Esophagus muscularis mucosa (tissue), 4 donors: Measurements from ENCODE around the gene CTSD. TPM values are rescaled to one million over a fixed set of nuclear protein-coding genes. Genes with fewer than 3 reads are reported as not detected.

Experiments
- DNase-seq: peaks from one replicate; pipeline ENCODE4 v3.0.0-alpha.2; 2017; ENCODE audit errors: extremely low spot score
- H3K27ac ChIP-seq, 4 donors: fragments of 200-600 bp; sonication (generic); replicated peaks in 1 of 4; 1 replicate in 3 of 4; 2 replicates in 1 of 4; pipeline ENCODE4 v1.5.1; 2016 to 2019; ENCODE audit warnings: mild to moderate bottlenecking in 1 of 4
- H3K27me3 ChIP-seq, 4 donors: fragments of 200-600 bp; sonication (generic); one replicate each; pipeline versions ENCODE4 v1.5.1 to v1.6.0; 2016 to 2019
- H3K36me3 ChIP-seq, 4 donors: fragments of 200-600 bp; sonication (generic); one replicate each; pipeline ENCODE4 v1.5.1; 2016 to 2019
- H3K4me1 ChIP-seq, 4 donors: fragments of 200-600 bp; sonication (generic); one replicate each; pipeline ENCODE4 v1.5.1; 2016 to 2019
- H3K4me3 ChIP-seq, 4 donors: fragments of 200-600 bp; sonication (generic); 1 replicate in 2 of 4; 2 replicates in 2 of 4; pipeline ENCODE4 v1.5.1; 2016 to 2019; ENCODE audit warnings: mild to moderate bottlenecking in 4 of 4, moderate library complexity in 1 of 4
- H3K9me3 ChIP-seq, 4 donors: fragments of 200-600 bp; sonication (generic); 1 replicate in 3 of 4; 2 replicates in 1 of 4; pipeline ENCODE4 v1.5.1; 2016 to 2019
- EP300 ChIP-seq: sonication (generic); formaldehyde crosslinking; IDR thresholded peaks from one replicate; pipeline ENCODE4 v1.6.1; 2017; ENCODE audit warnings: antibody characterized with exemption
- POLR2A ChIP-seq: fragments of 450-650 bp; IDR thresholded peaks from one replicate; pipeline ENCODE4 v1.6.1; 2017; ENCODE audit warnings: antibody characterized with exemption, moderate library complexity, mild to moderate bottlenecking, low read depth
- POLR2AphosphoS5 ChIP-seq, 2 donors: sonication (generic); formaldehyde crosslinking; IDR thresholded peaks; one replicate each; pipeline ENCODE4 v1.6.1; 2017; ENCODE audit warnings: antibody characterized with exemption in 2 of 2
- WGBS: methylation state at CpG from one replicate; pipeline ENCODE4 v1.1.5; 2018; 5-methylcytosine and 5-hydroxymethylcytosine counted together
- intact Hi-C: fragments of 100-400 bp; cut with DNase I; formaldehyde crosslinking; loops from one replicate; pipeline ENCODE4 v1.15.1; 2023
- total RNA-seq, 4 donors: library from RNA; depleted of rRNA; stranded (reverse); fragments of >200 nt; gene quantifications; one replicate each; pipeline versions ENCODE4 v1.1.0 to v1.2.1, GENCODE V29; 2016
- TF ChIP-seq, protein P1 (sequence below), 3 experiments: fragments of 200-600 bp in 2 of 3; fragments of 450-650 bp in 1 of 3; sonication (generic) in 2 of 3; IDR thresholded peaks; one replicate each; pipeline ENCODE4 v1.5.1; 2017 to 2019; ENCODE audit warnings: antibody characterized with exemption in 3 of 3, mild to moderate bottlenecking in 2 of 3, moderate library complexity in 1 of 3

Gene CTSD
- total RNA-seq, 4 donors from 2014 or later = 186 to 338 (median 270) TPM

GRCh38 chr11:1796413-1797011, 32.8 kb upstream of the CTSD start:
- H3K27ac ChIP-seq = no peak overlapping the region
- H3K9me3 ChIP-seq = no peaks in the 10 kb centered on the region
- no peaks in the 10 kb centered on the region for H3K36me3 ChIP-seq
- H3K4me1 ChIP-seq = no peaks in the 10 kb centered on the region
- peaks cover 0 to 72% (median 0%) of the 10 kb centered on the region in 4 donors for H3K27me3 ChIP-seq
- 76% methylated on average over 12 of the region's 12 CpGs for WGBS
- no peak overlapping the region for H3K4me3 ChIP-seq
- intact Hi-C loops = no loop called here
- DNase-seq = no peak
- TF ChIP-seq POLR2AphosphoS5 (IDR thresholded peaks at IDR 0.05) (no peak), EP300 (no peak), POLR2A (no peak)
- TF ChIP-seq, protein P1, sequence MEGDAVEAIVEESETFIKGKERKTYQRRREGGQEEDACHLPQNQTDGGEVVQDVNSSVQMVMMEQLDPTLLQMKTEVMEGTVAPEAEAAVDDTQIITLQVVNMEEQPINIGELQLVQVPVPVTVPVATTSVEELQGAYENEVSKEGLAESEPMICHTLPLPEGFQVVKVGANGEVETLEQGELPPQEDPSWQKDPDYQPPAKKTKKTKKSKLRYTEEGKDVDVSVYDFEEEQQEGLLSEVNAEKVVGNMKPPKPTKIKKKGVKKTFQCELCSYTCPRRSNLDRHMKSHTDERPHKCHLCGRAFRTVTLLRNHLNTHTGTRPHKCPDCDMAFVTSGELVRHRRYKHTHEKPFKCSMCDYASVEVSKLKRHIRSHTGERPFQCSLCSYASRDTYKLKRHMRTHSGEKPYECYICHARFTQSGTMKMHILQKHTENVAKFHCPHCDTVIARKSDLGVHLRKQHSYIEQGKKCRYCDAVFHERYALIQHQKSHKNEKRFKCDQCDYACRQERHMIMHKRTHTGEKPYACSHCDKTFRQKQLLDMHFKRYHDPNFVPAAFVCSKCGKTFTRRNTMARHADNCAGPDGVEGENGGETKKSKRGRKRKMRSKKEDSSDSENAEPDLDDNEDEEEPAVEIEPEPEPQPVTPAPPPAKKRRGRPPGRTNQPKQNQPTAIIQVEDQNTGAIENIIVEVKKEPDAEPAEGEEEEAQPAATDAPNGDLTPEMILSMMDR (IDR thresholded peaks at IDR 0.05) = no peak

DNA sequence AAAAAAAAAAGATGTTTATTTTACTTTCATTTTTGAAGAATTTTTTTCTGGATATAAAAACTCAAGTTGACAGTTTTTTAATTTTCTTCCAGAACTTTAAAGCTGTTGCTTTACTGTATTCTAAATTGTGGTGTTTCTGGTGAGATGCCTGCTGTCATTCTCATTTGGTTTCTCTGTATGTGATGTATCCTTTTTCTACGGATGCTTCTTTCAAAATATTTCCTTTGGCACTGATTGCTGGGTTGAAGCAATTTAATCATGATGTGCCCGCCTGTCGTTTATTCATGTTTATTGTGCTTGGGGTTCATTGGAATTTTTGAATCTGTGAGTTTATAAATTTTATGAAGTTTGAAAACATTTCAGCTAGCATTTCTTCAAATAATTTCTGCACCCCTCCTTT, 29.4 kb upstream of the CTSD start:
- peaks cover 0 to 50% (median 0%) of the 10 kb centered on the region in 4 donors for H3K27me3 ChIP-seq
- intact Hi-C loops = no loop called here
- H3K9me3 ChIP-seq = peaks cover 0 to 6% (median 0%) of the 10 kb centered on the region in 4 donors
- no peaks in the 10 kb centered on the region for H3K36me3 ChIP-seq
- DNase-seq = no peak
- H3K4me1 ChIP-seq = no peaks in the 10 kb centered on the region
- TF ChIP-seq POLR2AphosphoS5 (IDR thresholded peaks at IDR 0.05) = no peak
- TF ChIP-seq POLR2A = no peak
- TF ChIP-seq, protein P1 (IDR thresholded peaks at IDR 0.05) = no peak
- no peak for TF ChIP-seq EP300
- WGBS = 38% methylated on average over 3 of the region's 3 CpGs
- H3K27ac ChIP-seq = no peak overlapping the region
- H3K4me3 ChIP-seq = no peak overlapping the region

DNA sequence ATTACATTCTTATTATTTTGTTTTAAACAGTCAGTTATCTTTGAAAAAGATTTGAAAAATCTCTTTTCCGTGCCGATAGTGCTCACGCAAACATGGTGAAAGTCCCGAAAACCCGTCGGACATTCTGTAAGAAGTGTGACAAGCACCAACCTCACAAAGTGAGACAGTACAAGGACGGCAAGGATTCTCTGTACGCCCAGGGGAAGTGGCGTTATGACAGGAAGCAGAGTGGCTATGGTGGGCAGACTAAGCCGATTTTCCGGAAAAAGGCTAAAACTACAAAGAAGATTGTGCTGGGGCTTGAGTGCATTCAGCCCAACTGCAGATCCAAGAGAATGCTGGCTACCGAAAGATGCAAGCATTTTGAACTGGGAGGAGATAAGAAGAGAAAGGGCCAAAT, 28.7 kb upstream of the CTSD start:
- intact Hi-C loops = no loop called here
- 69% methylated on average over 12 of the region's 12 CpGs for WGBS
- Histone ChIP-seq H3K27me3 (peaks cover 0 to 44% (median 0%) of the 10 kb centered on the region in 4 donors), H3K27ac (no peak overlapping the region), H3K4me3 (no peak overlapping the region), H3K4me1 (no peaks in the 10 kb centered on the region), H3K36me3 (no peaks in the 10 kb centered on the region), H3K9me3 (peaks cover 0 to 6% (median 0%) of the 10 kb centered on the region in 4 donors)
- no peak for DNase-seq
- TF ChIP-seq EP300 (no peak), POLR2AphosphoS5 (IDR thresholded peaks at IDR 0.05) (no peak), POLR2A (no peak)
- TF ChIP-seq, protein P1 (IDR thresholded peaks at IDR 0.05) = no peak

GRCh38 chr11:1791912-1792311, 28.2 kb upstream of the CTSD start:
- TF ChIP-seq POLR2AphosphoS5 (IDR thresholded peaks at IDR 0.05) (no peak), POLR2A (no peak), EP300 (no peak)
- TF ChIP-seq, protein P1 (IDR thresholded peaks at IDR 0.05) = no peak
- 83% methylated on average over 6 of the region's 6 CpGs for WGBS
- no peak overlapping the region for H3K4me3 ChIP-seq
- intact Hi-C loops = no loop called here
- peaks cover 0 to 38% (median 0%) of the 10 kb centered on the region in 4 donors for H3K27me3 ChIP-seq
- H3K27ac ChIP-seq = no peak overlapping the region
- peaks cover 0 to 6% (median 0%) of the 10 kb centered on the region in 4 donors for H3K9me3 ChIP-seq
- H3K36me3 ChIP-seq = no peaks in the 10 kb centered on the region
- no peak for DNase-seq
- H3K4me1 ChIP-seq = no peaks in the 10 kb centered on the region

DNA sequence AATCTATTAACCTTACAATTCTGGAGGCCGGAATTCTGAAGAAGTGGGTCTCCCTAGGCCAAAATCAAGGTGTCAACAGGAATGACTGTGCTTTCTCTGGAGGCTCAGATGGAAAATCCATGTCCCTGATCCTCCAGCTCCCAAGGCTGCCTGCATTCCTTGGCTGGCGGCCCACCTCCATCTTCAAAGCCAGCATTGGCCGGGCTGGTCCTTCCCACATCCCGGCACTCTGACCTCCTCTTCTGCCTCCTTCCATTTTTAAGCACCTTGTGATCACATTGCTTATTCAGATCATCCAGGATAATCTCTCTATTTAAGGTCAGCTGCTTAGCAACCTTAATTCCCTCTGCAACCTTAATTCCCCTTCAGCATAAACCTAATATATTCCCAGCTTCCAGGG, 22.7 kb upstream of the CTSD start:
- Histone ChIP-seq H3K4me1 (peaks cover 0 to 3% (median 1%) of the 10 kb centered on the region in 4 donors), H3K9me3 (peaks cover 0 to 6% (median 0%) of the 10 kb centered on the region in 4 donors), H3K27me3 (peaks cover 0 to 24% (median 0%) of the 10 kb centered on the region in 4 donors), H3K4me3 (no peak overlapping the region), H3K36me3 (no peaks in the 10 kb centered on the region), H3K27ac (no peak overlapping the region)
- TF ChIP-seq POLR2AphosphoS5 (IDR thresholded peaks at IDR 0.05) = no peak
- TF ChIP-seq POLR2A = no peak
- TF ChIP-seq, protein P1 (IDR thresholded peaks at IDR 0.05) = no peak
- TF ChIP-seq EP300 = no peak
- no peak for DNase-seq
- intact Hi-C loops = no loop called here
- WGBS = 89% methylated on average over 4 of the region's 4 CpGs
